GM18505 (cell line): ENCODE data around the gene DACT3.
A peak's percentile ranks its signal among the peaks of the same experiment; 100 is the strongest.

Experiments used
- ATAC-seq: cut with Tn5 transposase; IDR thresholded peaks from one replicate; pipeline ENCODE4 v1.9.1; 2021; ENCODE audit not compliant: unreplicated experiment
- POLR2A ChIP-seq: IDR thresholded peaks from 4 replicates; pipeline ENCODE4 v1.6.1; 2011; ENCODE audit warnings: borderline replicate concordance; ENCODE audit not compliant: insufficient read depth, insufficient read length; ENCODE audit errors: extremely low read depth

DACT3 gene

DNA sequence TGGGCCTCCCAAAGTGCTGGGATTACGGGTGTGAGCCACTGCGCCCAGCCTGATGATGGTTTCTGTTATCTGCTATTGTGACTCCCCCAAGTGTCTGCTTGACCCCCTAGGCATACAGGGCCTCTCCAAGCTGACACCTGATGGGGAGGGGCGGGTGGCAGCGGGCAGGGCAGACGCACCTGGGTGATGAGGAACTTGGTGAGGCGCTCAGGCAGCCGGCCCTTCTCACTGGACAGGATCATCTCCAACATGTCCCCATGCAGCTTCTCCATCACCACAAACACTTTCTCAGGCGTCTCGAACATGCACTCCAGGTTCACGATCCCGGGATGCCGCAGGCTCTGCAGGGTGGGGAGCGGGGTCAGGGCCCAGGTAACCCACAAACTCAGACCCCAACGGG is 28.4 kb upstream of the DACT3 start:
- ATAC-seq = no peak
- no peak for TF ChIP-seq POLR2A

DNA sequence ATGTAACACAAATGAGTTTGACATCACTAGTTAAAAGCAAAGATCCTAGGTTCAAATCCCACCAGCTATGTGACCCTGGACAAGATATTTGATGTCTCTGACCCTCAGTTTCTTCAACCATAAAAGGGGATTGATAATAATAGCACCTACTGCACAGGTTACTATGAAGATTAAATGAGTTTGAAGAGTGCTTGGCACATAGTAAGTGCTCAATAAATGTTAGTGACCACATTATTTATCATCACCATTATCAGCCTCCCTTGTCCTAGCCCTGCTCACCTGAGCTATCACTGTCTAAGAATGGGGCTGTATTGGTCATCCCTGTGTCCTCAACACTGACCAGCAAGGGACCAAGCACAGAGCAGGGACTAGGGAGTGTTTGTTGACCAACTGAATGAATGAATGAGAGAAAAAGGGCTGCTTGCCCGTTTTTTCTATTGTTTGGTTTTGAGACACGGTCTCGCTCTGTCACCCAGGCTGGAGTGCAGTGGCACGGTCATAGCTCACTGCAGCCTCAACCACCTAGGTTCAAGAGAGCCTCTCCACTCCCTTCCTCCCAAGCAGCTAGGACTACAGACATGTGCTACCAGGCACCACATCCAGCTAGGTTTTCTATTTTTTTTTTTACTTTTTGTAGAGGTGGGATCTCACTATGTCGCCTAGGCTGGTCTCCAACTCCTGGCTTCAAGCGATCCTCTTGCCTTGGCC is 26.6 kb upstream of the DACT3 start:
- ATAC-seq = no peak
- no peak for TF ChIP-seq POLR2A

DNA sequence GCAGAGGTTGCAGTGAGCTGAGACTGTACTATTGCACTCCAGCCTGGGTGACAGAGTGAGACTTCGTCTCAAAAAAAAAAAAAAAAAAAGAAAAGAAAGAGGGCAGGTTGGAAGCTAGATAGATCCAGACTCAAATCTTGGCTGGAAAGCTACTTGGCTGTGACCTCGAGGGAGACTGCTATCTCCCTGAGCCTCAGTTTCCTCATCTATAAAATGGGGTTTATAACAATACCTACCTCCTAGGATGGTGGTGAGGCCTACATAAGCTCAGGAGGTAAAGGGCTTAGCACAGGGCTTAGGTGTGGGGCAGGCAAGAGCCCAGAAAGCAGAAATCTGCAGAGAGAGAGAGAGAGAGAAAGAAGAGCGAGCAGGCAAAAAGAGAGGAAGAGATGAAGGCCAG is 24.2 kb upstream of the DACT3 start:
- no peak for TF ChIP-seq POLR2A
- ATAC-seq = no peak

DNA sequence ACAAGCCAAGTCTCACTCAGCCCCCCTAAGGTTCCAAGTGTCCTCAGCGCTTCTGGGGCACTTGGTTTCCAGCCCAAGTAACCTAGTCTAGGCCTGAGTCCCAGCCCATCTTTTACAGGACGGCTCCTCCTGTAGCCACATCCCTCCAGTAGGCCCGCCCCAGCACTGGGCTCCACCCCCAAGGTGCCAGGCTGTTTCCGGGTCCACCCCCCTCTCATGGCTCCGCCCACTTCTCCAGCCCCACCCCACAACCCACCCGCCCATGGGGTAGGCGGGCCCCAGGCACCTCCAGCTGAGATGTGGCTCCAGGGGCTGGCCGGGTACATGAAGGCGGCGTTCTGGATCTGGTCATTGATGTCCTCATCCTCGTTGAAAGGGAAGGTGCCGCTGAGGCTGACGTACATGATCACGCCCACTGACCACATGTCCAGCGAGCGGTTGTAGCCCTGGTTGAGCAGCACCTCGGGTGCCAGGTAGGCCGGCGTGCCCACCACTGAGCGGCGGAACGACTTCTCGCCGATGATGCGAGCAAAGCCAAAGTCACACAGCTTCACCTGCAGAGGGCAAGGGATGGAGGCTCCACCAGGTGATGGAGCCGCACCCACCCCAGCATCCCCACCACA is 17.2 kb upstream of the DACT3 start:
- ATAC-seq = no peak
- no peak for TF ChIP-seq POLR2A

DNA sequence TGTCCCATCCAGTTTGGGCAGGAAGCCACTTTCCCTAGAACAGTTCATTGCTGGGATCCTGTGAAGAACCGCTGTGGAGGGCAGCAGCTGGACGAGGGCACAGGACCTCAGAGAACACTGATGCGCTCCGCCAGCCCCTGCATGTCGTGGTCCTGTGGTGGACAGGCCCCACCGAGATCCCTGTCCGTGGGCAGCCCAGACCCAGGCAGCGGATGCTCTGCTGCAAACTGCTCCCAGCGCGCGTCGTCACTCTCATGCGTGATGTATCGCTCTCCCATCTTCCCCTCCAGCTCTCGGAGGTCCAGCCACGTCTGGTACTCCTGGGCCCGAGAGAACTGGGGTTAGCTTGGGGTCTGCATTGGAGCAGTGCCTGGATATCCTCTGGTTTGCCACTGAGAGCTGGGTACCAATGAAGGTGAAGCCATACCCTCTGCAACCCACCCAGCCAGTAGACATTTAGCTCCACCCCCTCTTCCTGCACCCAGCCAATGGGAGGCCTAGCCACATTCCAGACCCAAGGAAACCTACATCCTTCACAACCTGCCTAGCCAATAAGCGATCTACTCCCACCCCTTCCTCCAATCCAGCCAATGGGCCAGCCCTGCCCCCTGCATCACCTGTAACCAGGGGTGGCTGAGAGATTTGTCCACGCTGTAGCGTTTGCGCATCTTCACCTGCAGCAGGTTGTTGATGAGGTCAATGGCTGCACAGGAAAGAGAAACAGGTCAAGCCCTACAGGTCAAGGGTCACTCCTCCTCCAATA is 13.6 kb upstream of the DACT3 start:
- no peak for ATAC-seq

DNA sequence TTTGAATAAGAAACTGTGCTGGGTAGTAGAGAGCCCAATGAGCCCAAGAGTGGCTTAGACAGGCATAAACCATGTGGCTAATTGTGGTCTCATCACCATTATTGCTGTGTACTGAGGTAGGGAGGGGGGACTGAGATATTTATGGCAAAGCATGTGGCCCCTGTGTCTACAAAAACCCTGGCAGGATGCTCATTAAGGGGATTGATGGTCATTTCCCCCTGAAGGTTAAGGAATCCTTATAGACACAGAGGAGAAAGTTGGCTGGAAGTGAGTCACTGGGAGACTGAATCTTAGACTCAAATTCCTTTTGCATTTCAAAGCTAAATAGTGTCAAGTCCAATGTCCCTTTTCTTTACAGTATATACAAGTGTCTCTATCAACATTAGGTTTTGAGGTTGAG is 9.8 kb upstream of the DACT3 start:
- TF ChIP-seq POLR2A = no peak
- ATAC-seq = no peak

More for the DNA sequence above, 13.6 kb upstream of the DACT3 start:
- TF ChIP-seq POLR2A = no peak

DNA sequence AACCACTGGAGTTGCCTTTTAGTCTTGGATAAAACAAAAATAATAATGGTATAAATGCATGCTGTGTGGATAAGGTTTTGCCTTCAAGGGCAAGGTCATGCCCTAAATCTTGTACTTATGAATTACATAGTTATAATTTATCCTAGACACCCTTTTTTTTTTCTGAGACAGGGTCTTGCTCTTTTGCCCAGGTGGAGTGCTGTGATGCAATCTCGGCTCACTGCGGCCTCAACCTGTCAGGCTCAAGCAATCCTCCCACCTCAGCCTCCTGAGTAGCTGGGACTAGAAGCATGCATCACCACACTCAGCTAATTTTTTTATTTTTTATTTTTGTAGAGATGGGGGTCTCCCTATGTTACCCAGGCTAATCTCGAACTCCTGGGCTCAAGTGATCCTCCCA is 7.7 kb upstream of the DACT3 start:
- ATAC-seq = no peak

DNA sequence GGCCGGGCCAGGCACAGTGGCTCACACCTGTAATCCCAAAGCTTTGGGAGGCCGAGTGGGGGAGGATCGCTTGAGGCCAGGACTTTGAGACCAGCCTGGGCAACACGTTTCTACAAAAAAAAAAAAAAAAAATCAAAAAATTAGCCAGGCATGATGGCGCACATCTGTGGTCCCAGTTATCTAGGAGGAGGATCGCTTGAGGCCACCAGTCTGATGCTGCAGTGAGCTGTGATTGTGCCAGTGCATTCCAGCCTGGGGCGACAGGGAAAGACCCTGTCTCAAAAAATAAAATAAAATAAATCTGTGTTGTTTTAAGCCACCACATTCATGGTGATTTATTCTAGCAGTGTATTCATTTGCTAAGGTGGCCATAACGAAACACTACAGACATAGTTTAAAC is 4.1 kb upstream of the DACT3 start:
- no peak for ATAC-seq
- TF ChIP-seq POLR2A = no peak

More for the DNA sequence above, 7.7 kb upstream of the DACT3 start:
- no peak for TF ChIP-seq POLR2A

DNA sequence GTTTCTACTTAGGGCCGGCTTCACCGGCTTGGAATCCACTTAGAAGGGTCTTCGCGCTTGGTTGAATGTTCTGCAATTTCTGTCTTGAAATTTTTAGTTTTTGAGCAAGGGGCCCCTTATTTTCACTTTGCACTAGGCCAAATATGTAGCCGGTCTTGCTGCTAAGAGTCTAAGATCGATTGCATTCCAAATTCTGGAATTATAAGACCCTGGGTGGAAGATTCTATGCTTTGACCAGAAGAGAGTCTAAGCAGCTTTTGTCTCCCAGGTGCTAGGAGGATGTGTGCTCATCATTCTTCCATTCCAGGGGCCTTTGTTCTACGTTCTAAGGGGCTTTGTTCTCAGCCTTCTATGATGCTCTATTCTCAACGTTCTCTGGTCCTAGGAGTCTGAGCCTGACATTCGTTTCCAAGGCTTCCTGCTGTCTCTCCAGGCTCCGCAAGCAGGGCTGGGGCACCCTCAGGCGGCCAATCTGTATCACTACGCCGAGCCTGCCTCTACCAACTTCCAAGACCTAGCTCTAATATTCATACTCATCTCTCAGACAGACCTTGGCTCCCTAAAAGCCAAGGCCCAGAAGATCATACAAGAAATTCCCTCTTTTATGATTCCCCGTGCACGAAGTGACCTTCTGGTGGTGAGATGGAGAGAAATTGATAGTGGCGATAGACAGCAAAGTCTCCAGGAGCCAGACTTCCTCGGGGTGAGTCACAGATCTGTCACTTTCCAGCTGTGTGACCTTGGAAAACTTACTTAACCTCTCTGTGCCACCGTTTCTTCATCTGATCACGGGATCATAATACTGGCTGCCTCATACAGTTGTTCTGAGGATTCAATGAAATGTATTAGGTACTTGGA is 982 bp upstream of the DACT3 start:
- TF ChIP-seq POLR2A = no peak
- ATAC-seq = no peak

DNA sequence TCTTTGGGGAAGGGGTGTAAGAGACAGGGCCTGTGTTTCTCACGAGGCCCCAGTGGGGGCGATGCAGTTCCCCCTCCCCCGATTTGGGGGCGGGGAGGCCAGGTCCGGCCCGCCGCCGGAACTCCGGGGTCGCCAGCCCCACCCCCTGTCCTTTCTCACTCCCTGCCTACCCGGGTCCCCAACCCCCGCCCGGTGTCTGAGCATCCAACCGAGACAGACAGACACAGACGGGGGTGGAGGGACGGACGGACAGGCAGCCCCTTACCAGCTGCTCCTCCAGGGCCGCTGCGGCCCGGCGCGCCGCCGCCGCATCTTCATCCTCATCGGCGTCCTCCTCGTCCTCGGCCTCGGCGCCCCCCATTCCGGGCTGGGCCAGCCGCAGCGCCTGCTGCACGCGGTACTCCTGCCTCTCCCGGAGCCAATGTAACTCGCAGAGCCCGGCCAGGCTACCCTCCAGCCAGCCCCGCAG is 397 bp downstream of the DACT3 start:
- ATAC-seq = peak; percentile 2

DNA sequence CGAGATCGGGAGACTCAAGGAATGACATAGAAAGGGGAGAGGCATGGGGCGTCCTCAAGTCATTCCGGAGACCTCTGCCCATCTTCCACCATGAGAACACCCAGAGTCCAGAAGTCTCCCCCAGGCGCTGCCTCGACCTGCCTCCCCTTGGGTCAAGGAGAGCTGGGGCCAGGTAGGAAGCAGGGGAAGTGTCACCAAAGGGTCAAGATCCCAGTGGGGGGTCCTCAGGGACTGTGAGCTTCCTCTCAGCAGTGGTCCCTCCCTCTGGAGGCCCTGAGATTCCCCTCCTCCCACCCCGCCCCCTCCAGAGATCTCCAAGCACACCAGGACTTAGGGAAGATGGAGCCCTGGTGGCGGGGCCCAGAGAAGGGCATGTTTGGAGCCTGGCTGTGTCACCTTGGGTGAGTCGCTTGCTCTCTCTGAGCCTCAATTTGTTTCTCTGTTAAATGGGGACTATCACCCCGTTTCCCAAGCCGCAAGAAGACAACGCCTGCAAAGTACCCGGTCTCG is 919 bp downstream of the DACT3 start:
- no peak for TF ChIP-seq POLR2A
- no peak for ATAC-seq

More for the DNA sequence above, 397 bp downstream of the DACT3 start:
- no peak for TF ChIP-seq POLR2A

DNA sequence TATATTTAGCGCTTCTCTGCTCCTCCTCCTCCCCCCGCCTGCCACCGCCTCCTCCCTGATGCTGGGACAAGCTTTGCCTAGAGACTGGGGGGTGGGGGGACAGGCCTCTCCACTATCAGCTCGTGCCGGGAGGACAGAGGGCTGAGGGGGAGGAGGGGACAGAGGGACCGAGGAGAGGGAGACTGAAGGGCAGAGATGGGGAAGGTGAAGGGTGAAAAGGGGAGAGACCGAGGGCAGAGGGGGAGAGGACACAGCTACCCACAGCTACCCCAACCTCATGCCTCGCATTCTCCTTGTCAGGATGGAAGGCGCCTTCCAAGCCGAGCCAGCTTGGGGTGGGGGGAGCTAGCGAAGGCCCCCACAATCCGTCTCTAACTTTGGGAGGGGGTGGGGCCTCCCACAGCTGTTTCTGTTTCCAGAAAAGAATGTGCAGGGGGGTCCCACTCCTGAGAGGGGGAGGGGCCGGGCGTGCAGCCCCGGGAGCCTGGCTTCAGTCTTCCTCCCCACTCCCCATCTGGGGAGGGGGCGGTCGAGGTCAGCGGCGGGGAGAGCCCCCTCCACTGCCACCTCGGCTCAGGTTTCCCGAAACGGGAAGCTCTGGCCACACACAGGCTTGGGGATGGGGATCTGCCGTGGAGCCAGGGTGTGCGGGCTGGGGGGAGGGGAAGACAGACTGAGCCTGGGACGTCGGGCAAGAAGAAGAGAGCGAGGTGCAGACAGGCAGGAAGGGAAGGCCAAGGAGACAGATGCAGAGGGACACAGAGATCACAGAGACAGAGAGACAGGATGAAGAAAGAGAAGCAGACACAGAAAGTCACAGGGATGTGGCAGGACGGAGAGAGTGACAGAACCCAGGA is 1.6 kb downstream of the DACT3 start:
- no peak for TF ChIP-seq POLR2A
- no peak for ATAC-seq
